ENCODE measurements around the gene KLRF2. TPM values are rescaled to one million over a fixed set of nuclear protein-coding genes. Genes with fewer than 3 reads are reported as not detected.

Gene KLRF2
- total RNA-seq, 1 experiment from 2014 or later = not detected

- CTCF ChIA-PET = no interaction called here
- intact Hi-C loops (cut with micrococcal nuclease; ENCODE audit: unreplicated experiment) = no loop called here
- peaks cover 6% of the 10 kb centered on the region for H3K4me1 Mint-ChIP-seq (ENCODE audit: low read depth, unreplicated experiment)
- no peaks in the 10 kb centered on the region for H3K36me3 Mint-ChIP-seq (ENCODE audit: insufficient read depth, unreplicated experiment)
- DNase-seq = no peak
- no TSS peak for BruUV-seq (replicated peaks)
- H3K27ac Mint-ChIP-seq (ENCODE audit: unreplicated experiment) = no peak overlapping the region
- no peaks in the 10 kb centered on the region for H3K27me3 Mint-ChIP-seq (ENCODE audit: unreplicated experiment)
- no peaks in the 10 kb centered on the region for H3K9me3 Mint-ChIP-seq (ENCODE audit: low read depth, unreplicated experiment)
- no peak for TF ChIP-seq CTCF (IDR thresholded peaks at IDR 0.05; ENCODE audit: unreplicated experiment)
- no peak overlapping the region for H3K4me3 Mint-ChIP-seq (ENCODE audit: low read depth, unreplicated experiment)
These were observed 16.2 kb upstream of the KLRF2 start for GRCh38 chr12:9864913-9865675.

GRCh38 chr12:9866860-9867269, 14.4 kb upstream of the KLRF2 start:
- intact Hi-C loops (cut with micrococcal nuclease; ENCODE audit: unreplicated experiment) = no loop called here
- no TSS peak for BruUV-seq (replicated peaks)
- no peaks in the 10 kb centered on the region for H3K36me3 Mint-ChIP-seq (ENCODE audit: insufficient read depth, unreplicated experiment)
- no peak for TF ChIP-seq CTCF (IDR thresholded peaks at IDR 0.05; ENCODE audit: unreplicated experiment)
- no peaks in the 10 kb centered on the region for H3K27me3 Mint-ChIP-seq (ENCODE audit: unreplicated experiment)
- H3K4me3 Mint-ChIP-seq (ENCODE audit: low read depth, unreplicated experiment) = no peak overlapping the region
- DNase-seq = no peak
- H3K27ac Mint-ChIP-seq (ENCODE audit: unreplicated experiment) = no peak overlapping the region
- peaks cover 8% of the 10 kb centered on the region for H3K4me1 Mint-ChIP-seq (ENCODE audit: low read depth, unreplicated experiment)
- CTCF ChIA-PET = no interaction called here
- H3K9me3 Mint-ChIP-seq (ENCODE audit: low read depth, unreplicated experiment) = no peaks in the 10 kb centered on the region

- intact Hi-C loops (cut with micrococcal nuclease; ENCODE audit: unreplicated experiment) = no loop called here
- Mint-ChIP-seq H3K4me1 (ENCODE audit: low read depth, unreplicated experiment) (peaks cover 8% of the 10 kb centered on the region), H3K4me3 (ENCODE audit: low read depth, unreplicated experiment) (no peak overlapping the region), H3K9me3 (ENCODE audit: low read depth, unreplicated experiment) (no peaks in the 10 kb centered on the region), H3K27ac (ENCODE audit: unreplicated experiment) (no peak overlapping the region), H3K27me3 (ENCODE audit: unreplicated experiment) (no peaks in the 10 kb centered on the region), H3K36me3 (ENCODE audit: insufficient read depth, unreplicated experiment) (no peaks in the 10 kb centered on the region)
- CTCF ChIA-PET = no interaction called here
- TF ChIP-seq CTCF (IDR thresholded peaks at IDR 0.05; ENCODE audit: unreplicated experiment) = no peak
- no TSS peak for BruUV-seq (replicated peaks)
- DNase-seq = no peak
These were observed 13.8 kb upstream of the KLRF2 start for GRCh38 chr12:9867531-9867930.

GRCh38 chr12:9868311-9868801, 12.9 kb upstream of the KLRF2 start:
- H3K9me3 Mint-ChIP-seq (ENCODE audit: low read depth, unreplicated experiment) = no peaks in the 10 kb centered on the region
- intact Hi-C loops (cut with micrococcal nuclease; ENCODE audit: unreplicated experiment) = no loop called here
- TF ChIP-seq CTCF (IDR thresholded peaks at IDR 0.05; ENCODE audit: unreplicated experiment) = no peak
- CTCF ChIA-PET = no interaction called here
- no peaks in the 10 kb centered on the region for H3K27me3 Mint-ChIP-seq (ENCODE audit: unreplicated experiment)
- no peaks in the 10 kb centered on the region for H3K36me3 Mint-ChIP-seq (ENCODE audit: insufficient read depth, unreplicated experiment)
- H3K4me3 Mint-ChIP-seq (ENCODE audit: low read depth, unreplicated experiment) = no peak overlapping the region
- DNase-seq = no peak
- H3K4me1 Mint-ChIP-seq (ENCODE audit: low read depth, unreplicated experiment) = peaks cover 8% of the 10 kb centered on the region
- H3K27ac Mint-ChIP-seq (ENCODE audit: unreplicated experiment) = no peak overlapping the region
- BruUV-seq (replicated peaks) = no TSS peak

All from Calu3 (cell line).